BE2C (cell line): ENCODE results near the gene ITGB6.
A peak's percentile ranks its signal among the peaks of the same experiment; 100 is the strongest.

ENCODE experiments used
- DNase-seq: peaks from one replicate; pipeline ENCODE4 v3.0.0-alpha.2; 2020
- H3K27me3 ChIP-seq: fragments of 250-450 bp; sonication (Bioruptor Pico); 2 replicates; pipeline ENCODE4 v1.5.1; 2020; ENCODE audit warnings: mild to moderate bottlenecking
- H3K36me3 ChIP-seq: fragments of 250-450 bp; sonication (Bioruptor Pico); 2 replicates; pipeline ENCODE4 v1.5.1; 2020; ENCODE audit warnings: mild to moderate bottlenecking
- H3K4me1 ChIP-seq: fragments of 250-450 bp; sonication (Bioruptor Pico); 2 replicates; pipeline ENCODE4 v1.5.1; 2020
- H3K4me3 ChIP-seq: 2 replicates; pipeline ENCODE4 v1.5.1; 2011; ENCODE audit warnings: low read depth, low read length
- H3K9me3 ChIP-seq: fragments of 250-450 bp; sonication (Bioruptor Pico); 2 replicates; pipeline ENCODE4 v1.5.1; 2020
- TF ChIP-seq, protein P1 (sequence below): IDR thresholded peaks from 2 replicates; pipeline ENCODE4 v1.5.1; 2012; ENCODE audit warnings: mild to moderate bottlenecking, low read depth, low read length

ITGB6 gene

DNA sequence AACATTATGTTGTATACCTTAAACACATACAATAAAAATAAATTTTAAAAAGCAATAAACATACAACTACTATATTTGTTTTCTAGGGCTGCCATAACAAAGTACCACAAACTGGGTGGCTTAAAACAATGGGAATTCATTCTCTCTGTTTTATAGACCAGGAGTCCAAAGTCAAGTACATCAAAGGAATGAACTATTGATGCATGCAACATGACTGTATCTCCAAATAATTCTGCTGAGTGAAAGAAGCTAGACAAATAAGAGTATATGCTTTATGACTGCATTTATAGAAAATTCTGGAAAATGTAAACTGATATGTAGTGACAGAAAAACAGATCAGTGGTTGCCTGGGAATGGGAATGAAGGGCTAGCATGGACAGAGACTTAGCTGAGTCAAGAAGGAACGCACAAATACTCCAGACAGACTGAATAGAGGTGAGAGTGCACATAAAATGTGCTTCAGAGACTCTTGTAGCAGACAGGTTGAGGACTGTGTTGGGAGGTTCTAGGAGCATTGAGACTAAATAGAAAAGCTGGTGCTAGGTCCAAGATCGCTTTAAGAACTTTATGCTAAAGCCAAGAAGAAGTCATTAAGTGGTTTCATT lies 126.7 kb downstream of the ITGB6 start:
- TF ChIP-seq, protein P1, sequence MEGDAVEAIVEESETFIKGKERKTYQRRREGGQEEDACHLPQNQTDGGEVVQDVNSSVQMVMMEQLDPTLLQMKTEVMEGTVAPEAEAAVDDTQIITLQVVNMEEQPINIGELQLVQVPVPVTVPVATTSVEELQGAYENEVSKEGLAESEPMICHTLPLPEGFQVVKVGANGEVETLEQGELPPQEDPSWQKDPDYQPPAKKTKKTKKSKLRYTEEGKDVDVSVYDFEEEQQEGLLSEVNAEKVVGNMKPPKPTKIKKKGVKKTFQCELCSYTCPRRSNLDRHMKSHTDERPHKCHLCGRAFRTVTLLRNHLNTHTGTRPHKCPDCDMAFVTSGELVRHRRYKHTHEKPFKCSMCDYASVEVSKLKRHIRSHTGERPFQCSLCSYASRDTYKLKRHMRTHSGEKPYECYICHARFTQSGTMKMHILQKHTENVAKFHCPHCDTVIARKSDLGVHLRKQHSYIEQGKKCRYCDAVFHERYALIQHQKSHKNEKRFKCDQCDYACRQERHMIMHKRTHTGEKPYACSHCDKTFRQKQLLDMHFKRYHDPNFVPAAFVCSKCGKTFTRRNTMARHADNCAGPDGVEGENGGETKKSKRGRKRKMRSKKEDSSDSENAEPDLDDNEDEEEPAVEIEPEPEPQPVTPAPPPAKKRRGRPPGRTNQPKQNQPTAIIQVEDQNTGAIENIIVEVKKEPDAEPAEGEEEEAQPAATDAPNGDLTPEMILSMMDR, result no peak
- H3K27me3 ChIP-seq, result no peaks in the 10 kb centered on the region
- no peak overlapping the region for H3K4me3 ChIP-seq
- no peak for DNase-seq
- no peaks in the 10 kb centered on the region for H3K36me3 ChIP-seq
- no peaks in the 10 kb centered on the region for H3K9me3 ChIP-seq
- H3K4me1 ChIP-seq, result no peaks in the 10 kb centered on the region

DNA sequence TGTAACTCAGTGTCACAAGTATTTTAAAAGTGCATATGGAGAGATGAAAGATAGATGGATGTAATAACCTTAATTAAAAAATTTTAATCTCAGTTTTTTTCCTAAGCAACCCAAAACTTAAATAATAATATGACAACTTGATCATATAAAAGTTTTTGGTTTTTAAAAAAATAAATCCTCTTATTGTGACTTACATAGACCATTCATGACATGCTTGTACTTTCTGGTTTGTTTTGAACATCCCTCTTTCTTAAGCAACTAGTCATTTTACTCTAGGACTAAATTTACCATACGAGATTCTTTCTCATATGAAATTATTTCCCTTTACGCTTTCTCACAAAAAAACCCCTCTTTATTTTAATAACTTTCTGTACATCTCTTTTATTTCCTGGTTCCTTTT lies 131.2 kb downstream of the ITGB6 start:
- Histone ChIP-seq H3K27me3 (no peaks in the 10 kb centered on the region), H3K9me3 (no peaks in the 10 kb centered on the region), H3K36me3 (no peaks in the 10 kb centered on the region), H3K4me1 (no peaks in the 10 kb centered on the region), H3K4me3 (no peak overlapping the region)
- DNase-seq, result no peak
- TF ChIP-seq, protein P1, result no peak

DNA sequence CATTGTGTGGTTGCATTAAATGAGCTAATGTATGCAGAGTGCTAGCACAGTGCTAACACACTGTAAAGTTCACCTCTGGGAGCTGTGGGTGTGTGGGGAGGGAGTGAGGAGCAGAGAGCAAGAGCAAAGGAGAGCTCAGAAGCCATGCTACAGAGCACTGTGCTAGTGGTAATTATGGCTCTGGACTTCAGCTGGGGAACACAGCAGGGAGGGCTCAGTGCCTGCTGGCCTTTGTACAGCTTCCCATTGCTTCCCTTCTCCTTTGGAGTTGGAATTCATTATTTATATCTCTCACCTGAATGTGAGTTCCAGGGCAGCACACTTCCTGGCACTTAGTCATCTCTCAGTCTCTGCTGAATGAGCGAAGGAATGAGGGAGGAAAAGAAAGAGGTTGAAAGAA lies 135.2 kb downstream of the ITGB6 start:
- Histone ChIP-seq H3K9me3 (no peaks in the 10 kb centered on the region), H3K4me1 (no peaks in the 10 kb centered on the region), H3K36me3 (no peaks in the 10 kb centered on the region), H3K4me3 (no peak overlapping the region), H3K27me3 (no peaks in the 10 kb centered on the region)
- DNase-seq, result no peak
- TF ChIP-seq, protein P1, result no peak

DNA sequence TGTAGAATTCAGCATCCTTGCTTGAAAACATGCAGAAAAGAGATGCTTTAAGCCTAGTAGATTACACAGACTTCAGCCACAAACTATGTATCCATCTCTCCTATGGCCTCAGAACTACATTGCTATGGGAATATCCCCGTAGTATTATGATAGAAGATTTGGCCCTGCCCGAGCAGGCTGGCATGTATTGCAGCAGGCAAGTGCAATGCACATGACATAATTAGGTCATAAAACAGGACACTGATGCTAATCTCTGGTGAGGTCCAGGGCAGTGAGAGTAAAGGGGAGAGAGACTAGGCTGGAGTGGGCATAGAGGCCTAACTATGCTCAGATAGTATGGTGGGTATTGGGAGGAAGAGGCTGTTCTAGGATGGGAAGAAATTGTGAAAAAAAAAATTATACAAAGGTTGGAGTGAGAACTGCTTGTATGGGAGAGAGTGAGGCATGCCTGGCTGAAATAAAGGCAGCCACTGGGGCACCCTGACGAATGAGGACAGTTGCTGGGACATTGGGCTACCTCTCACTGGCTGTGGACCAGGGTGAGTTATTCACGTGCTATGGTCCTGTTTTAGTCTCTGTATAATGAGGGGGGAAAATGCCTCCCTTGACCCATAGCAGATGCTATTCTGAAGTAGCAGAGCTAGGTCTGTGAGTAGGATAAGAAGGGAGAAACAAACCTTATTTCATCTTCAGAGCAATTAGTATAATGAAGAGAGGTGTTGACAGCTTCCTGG lies 136.0 kb downstream of the ITGB6 start:
- Histone ChIP-seq H3K36me3 (no peaks in the 10 kb centered on the region), H3K4me3 (no peak overlapping the region), H3K9me3 (no peaks in the 10 kb centered on the region), H3K4me1 (no peaks in the 10 kb centered on the region), H3K27me3 (no peaks in the 10 kb centered on the region)
- TF ChIP-seq, protein P1, result no peak
- DNase-seq, result peak; percentile 25

DNA sequence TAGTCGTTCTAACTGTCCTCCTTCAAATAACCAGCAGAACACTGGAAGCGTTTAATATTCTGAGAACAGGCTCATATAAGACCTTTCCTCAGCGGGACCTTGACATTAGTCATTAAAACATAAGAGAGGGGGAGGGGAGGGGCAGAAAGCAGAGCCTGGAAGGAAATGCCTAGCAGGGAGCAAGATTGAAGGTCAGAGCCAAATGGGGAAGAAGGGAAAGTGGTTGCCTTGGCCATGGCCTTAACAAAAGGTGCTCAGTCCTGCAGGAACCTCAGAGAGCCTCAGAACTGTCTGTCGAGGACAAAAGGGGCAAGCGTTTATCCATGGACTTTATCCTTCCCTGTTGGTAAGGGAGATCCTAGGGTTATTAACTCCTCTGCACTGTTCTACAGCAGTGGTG lies 136.8 kb downstream of the ITGB6 start:
- no peak overlapping the region for H3K4me3 ChIP-seq
- no peaks in the 10 kb centered on the region for H3K9me3 ChIP-seq
- DNase-seq, result no peak
- TF ChIP-seq, protein P1, result no peak
- no peaks in the 10 kb centered on the region for H3K27me3 ChIP-seq
- H3K36me3 ChIP-seq, result no peaks in the 10 kb centered on the region
- no peaks in the 10 kb centered on the region for H3K4me1 ChIP-seq

DNA sequence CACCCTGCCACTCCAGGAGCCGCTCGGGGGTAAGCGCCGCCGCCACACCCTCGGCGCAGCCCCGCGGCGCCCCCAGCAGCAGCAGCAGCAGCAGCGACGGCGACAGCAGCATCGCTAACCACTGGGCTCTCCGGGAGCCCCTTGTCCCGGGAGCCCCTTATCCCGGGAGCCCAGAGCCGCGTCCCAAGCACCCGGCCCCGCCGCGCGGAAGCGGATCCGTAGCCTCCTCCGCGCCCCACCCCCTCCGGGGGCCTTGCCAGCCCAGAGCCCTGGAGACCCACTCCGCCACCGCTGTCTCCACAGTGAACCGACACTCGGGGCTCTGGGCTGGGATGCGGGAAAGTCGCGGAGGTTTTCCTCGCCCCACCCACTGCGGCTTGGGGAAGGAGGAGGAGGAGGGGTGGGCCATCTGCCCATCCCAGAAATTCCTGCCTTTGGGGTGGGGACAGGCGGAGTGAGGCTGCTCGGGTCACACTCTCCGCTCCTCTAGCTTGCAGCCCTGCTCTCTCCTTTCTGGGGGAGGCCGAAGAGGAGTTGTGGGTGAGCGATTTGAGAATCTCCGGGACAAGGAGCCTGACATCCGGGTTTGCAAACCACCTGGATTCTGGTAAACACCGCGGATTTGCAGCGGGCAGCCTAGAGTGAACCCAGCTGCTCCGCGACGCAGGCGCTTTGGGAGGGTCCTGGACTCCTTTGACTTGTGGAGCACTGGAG lies 137.6 kb downstream of the ITGB6 start, which contains the start of gene PLA2R1:
TSS of gene PLA2R1 (minus strand) at position 324 of the 714 bp plus-strand sequence. CDS start at position 112, 212 bp downstream.
- no peaks in the 10 kb centered on the region for H3K9me3 ChIP-seq
- no peaks in the 10 kb centered on the region for H3K27me3 ChIP-seq
- TF ChIP-seq, protein P1, result no peak
- no peaks in the 10 kb centered on the region for H3K4me1 ChIP-seq
- H3K4me3 ChIP-seq, result no peak within 1 kb of the TSS
- H3K36me3 ChIP-seq, result no peaks in the 10 kb centered on the region
- DNase-seq, result no peak
